ENCODE measurements around the gene SETD1A.
"Not testable (repeated sequence)": the region's sequence is repeated elsewhere in the genome, so short reads cannot be mapped to it uniquely, and the experiment has no call there.

The SETD1A gene

DNA sequence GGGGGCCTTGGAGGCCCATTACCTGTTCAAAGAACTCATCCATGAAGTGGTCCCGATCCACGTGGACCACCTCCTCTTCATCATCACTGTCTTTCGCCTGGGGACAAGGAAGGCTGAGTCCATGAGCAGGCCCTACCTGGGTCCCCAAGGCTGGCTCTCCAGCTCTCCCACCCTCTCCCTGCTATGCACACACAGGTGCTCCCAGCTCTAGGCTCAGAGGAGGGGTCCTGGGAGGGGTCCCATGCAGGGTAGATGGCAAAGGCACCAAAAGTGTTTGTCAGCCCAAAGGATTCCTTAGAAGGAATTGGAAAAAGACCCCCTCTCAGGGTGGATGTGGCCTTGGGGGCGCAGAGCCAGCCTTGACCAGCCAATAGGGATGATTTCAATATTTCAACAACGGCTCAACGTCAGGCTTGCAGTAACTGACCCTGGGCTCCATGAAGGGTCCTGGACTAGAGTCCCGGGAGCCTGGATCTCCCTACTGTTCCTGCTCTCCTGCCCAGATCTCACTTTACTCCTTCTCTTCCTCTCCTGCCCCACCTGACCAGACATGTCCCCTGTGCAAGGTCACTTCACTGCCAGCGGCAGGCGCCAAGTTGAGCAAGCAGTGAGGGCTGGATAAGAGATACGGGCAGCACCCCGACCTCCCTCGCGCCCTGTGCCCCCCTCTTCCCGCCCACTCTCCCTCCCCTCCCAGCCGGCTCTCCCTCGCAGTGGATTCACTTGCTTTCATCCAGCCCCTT, 44.1 kb downstream of the SETD1A start:
- no peak for DNase-seq

DNA sequence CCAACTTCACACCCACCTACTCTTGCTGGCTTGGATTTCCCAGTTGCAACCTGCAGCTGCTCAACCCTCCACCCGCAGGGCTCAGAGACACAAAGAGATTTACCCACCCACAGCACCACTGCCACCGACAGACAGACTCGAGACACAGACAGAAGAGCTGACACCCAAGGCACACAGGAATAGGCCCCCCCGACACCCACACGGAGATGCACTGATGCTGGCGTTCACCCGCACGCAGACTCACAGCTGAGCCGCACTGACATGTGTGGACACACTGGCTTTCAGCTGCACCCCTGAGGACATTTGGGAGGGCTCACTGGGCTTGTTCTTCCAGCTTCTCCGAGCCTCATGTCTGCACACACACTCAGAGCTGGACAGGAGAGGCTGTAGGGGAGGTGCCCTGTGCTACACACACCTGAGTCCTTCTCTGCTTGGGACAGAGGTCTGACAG, 44.7 kb downstream of the SETD1A start:
- DNase-seq: no peak

DNA sequence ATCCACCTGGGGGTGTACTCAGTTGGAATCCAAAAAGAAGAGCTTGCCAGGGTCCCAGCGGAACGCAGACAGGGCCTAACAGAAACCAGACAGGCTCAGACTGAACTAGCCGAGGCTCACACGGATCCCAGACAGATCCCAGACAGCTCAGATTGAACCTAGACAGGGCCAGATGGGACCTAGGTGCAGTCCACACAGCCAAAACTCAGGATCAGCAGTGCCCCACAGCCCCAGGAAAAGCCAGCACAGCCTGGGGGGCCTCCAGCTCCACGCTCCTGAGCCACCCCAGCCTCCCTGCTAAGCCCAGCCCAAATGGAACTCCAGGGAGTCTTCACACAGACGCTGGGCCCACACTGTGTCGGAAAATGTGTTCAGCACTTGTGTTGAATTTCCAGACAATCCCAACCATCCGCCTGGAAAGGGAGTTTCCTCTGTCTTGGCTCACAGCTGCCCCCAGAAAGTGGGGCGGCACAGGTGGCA, 45.3 kb downstream of the SETD1A start:
- no peak for DNase-seq

DNA sequence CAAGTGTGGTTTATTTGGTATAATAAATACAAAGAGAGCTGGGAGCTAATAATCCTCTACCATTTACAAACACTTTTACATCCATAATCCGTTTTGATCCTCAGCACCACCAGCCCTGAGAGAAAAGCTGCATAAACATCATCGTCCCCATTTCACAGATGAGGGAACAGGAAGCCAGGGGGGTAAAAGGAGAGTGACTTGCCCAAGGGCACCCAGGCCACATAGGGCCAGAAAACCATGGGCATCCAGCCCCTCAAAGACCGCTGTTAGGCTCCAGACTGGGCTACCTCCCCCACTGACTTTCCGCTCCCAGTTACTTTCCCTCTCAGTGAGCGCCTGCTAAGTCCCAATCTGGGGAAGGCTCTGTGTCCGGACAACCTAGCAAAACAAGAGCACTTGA, 46.2 kb downstream of the SETD1A start:
- DNase-seq: no peak

DNA sequence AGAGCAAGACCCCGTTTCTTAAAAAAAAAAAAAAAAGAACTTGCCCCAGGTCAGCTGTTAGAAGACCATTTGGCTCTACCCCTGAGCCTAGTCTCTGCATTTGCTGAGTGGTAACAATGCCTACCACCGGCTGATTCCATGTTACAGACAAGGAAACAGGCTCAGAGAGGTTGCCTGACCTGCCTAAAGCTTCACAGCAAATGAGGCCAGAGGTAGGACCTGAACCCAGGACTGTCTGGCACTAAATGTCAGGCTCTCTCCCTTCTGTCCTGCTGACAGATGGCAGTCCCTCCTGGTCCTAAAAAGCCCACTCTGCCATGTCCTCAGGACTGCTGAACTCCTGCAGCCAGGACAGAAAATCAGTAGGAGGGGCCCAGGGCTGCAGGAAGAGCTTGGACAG, 47.1 kb downstream of the SETD1A start:
- no peak for DNase-seq

DNA sequence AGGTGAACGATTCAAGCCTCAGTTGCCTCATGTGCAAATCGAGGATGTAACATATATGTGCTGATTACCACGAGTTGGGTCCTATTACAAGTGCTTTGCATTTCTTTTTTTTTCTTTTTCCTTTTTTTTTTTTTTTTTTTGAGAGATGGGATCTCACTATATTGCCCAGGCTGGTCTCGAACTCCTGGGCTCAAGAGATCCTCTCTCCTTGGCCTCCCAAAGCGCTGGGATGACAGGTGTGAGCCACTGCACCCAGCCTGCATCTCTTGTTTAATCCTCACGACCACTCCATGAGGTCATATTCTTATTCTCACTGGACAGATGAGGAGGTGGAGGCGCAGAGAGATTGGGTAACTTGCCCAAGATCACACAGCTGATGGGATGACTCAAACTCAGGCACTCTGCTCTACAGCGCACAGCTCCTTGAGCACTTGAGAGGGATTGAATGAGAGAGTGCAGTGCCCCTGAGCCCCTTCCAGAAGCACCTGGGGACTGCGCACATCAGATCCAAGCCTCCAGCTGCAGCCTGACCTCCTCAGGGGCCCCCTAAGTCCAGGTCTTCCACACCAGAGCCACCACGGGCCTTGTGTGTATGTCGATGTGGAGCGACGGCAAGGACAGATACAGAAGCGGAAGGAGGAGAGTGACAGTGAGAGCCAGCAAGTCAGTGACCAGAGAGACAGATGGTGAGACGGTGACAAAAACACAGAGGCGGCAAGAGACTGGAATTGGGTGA, 48.0 kb downstream of the SETD1A start:
- no peak for DNase-seq

DNA sequence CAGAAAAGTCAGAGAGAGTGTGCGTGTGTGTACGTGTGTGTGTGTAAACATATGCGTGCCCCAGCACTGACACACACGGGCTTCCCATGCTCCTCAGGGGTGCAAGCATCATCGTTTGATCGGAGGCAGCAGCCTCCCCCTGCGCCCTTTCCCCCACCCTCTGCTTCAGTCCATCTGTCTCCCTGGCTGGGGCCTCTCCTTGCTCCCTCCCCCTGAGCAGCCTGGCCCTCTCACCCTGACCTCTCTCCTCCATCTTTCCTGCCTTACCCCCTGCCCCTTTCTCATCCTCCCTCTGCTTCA, 48.5 kb downstream of the SETD1A start:
- no peak for DNase-seq

DNA sequence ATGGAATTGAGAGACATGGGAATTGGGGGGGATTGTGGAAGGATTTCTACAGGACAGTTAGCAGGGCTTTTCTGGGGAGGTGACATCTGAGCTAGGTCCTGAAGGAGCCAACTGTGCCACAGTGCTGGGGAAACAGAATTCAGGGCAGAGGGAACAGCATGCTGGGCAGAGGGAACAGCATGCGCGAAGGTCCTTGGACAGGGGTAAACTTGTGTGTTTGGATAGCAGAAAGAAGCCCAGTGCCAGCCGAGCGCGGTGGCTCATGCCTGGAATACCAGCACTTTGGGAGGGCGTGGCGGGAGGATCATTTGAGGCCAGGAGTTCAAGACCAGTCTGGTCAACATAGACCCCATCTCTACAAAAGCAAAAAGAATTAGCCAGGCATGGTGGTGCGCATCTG, 49.0 kb downstream of the SETD1A start:
- DNase-seq: no peak

DNA sequence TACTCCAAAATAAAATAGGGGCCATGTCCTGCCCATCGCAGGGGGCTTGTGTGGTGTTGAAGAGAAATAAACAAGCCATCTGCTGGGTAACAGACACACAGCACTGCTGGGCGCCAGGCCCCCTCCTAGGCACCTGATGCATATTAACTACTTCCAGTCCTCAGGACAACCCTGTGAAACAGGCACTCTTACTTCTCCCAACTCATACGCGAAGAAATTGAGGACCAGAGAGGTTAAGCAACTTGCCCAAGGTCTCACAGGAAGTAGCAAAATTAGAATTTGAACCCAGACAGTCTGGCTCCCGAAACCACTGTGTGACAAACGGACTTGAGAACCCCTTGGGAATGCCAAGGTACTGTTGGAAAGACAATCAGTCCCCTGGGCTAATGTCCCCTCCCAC, 50.1 kb downstream of the SETD1A start:
- DNase-seq: no peak

DNA sequence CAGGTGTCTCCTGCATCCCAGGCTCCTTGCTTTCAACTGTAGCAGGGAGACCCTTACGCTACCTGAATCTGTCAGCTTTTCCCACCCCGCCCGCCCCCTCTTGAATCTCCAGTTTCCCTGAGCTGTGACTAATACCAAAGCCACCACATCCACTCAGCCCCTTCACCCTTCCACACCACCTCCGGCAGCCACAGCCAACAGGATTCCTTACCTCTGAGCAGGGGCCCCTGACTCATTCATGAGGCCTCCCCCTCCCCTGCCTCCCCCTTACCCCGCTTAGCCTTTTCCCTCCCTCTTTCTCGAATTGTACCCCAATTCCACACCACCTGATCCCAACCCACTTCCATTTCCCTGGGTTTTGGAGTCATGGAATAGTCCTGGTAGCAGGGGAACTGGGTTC, 50.6 kb downstream of the SETD1A start:
- DNase-seq: no peak

DNA sequence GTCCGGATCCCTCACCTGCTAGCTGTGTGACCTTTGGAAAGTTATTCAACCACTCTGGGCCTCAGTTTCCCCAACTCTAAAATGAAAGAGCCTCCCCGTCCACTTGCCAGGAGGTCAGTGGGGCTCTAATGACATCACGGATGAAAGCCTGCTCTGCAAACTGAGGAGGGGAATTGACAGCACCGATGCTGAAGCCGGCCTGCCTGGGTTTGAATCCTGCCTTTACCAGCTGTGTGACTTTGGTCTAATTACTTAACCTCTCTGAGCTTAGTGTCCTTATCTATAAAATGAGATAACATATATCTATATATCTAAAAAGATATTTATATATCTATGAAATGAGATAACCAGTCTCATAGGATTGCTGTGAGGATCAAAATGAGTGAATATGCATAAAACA, 51.0 kb downstream of the SETD1A start:
- no peak for DNase-seq

DNA sequence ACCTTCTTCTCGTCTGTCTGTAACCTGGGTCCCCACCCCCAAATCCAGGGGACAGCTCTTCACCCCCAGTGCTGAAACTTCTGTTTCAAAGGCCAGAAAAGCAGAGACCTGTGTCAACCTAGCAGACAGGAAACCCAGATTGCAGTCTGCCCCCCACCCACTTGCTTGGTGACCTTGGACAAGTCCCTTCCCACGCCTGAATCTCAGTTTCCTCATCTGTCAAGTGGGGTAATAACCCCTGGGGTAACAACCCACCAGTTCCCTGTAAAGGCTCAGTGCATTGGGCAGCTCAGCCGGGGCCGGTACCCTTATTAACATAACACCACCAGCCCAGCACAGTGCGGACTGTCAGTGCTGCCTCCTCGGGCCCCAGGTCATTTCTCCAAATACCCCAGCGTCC, 51.6 kb downstream of the SETD1A start:
- no peak for DNase-seq

DNA sequence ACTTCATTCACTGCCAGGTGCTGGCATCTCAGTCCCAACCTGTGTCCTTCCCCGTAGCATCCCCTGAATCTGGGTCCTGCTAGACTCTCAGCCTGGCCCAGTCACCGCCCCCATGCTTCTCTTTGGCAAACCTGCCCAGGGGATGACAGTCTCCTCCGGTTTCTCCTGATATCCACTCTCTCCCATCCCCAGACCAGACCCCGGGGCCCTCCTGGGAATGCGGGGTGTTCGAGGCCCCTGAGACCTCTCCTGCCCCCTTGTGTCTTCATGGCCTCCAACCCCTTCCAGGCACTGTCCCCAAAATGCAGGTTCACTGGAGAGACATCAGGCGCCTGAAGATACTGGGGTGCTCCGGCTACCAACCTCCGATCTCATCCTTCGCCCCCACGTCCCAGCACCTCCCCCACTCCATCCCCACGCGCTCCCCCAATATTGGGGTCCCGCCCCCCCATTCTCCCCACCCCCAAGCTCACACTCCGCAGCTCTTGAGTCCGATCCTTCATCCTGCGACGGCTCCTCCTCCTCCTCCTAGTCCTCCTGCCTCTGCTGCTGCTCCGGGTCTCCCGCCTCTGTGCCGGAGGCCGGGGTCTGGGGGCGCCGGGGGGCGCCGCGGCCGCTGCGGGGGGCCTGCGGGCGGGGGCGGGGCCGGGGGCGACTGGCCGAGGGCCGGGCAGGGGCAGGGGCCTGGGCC, 52.5 kb downstream of the SETD1A start:
- DNase-seq: no peak

DNA sequence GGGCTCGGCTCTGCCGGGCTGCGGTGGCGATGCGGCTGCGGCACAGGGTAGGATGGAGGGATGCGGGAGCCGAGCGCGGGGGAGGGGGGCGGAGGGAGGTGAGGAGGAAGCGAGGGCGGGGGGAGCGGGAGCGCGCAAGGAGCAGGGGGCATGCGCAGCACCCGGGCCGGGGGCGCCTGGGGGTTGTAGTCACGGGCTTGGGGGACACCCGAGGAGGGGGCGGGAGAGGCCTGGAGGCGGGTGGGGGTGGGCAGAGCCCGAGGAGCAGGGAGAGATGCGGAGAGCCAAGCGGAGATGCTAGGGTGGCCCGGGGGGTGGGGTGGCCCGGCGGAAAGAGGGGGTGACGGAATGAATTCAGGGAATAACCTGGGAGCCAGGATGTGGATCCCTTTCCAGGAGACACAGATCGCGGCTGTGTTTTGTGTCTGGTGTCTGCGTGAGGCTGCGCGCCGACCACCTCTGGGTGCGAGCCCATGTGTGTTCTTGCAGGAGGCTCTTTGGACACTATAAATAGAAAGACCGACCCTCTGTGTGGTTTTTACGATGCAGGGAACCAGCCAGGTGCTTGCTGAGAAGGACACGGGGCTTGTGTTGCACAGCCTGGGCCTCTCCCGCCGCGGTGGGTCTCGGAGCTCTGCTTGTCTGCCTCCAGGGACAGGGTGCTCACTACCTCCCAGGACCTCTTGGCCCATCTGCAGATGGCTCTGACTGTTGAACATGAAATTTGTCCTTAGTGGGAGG, 53.2 kb downstream of the SETD1A start, which contains the start of gene STX1B:
Gene STX1B (minus strand): TSS at position 54 of the 741 bp plus-strand sequence. CDS start 242 bp downstream, outside the sequence.
- peak in 1 of 2 donors; percentile 36 for DNase-seq

DNA sequence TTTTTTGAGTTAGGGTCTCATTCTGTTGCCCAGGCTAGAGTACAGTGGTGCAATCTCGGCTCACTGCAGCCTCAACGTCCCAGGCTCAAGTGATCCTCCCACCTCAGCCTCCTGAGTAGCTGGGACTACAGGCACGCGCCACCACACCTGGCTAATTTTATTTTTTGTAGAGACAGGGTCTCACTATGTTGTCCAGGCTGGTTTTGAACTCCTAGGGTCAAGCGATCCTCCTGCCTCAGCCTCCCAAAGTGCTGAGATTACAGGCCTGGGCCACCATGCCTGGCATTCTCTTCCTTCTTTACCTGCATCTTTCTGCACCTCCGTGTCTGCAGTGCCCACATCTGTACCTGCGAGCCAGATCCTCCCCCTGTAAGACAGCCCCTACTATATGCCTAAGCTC, 54.3 kb downstream of the SETD1A start:
- DNase-seq: not testable (repeated sequence)

DNA sequence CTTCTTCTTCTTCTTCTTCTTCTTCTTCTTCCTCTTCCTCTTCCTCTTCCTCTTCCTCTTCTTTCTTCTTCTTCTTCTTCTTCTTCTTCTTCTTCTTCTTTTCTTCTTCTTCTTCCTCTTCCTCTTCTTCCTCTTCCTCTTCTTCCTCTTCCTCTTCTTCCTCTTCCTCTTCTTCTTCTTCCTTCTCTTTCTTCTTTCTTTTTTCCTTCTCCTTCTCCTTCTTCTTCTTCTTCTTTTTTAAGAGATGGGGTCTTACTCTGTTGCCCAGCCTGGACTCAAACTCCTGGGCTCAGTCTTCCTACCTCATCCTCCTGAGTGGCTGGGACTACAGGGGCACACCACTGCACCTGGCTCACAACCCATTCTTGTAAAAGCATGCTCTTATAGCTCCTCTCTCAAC, 55.7 kb downstream of the SETD1A start:
- not testable (repeated sequence) for DNase-seq

DNA sequence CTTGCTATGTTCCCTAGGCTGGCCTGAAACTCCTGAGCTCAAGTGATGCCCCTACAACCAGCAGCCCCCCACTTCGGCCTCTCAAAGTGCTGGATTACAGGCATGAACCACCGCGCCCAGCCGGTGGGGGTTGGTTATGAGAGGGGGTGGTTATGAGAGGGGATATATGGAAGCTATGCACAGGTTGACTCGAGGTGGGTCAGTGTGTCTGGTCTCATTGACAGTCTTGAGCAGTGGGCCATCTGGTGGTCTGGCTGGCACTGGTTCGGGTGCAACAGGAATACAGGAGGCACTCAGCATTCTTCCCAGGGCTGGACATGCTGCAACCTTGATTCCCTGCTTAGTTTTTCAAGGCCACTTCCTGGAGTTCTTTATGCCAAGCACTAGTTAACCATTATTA, 58.5 kb downstream of the SETD1A start:
- DNase-seq: no peak

DNA sequence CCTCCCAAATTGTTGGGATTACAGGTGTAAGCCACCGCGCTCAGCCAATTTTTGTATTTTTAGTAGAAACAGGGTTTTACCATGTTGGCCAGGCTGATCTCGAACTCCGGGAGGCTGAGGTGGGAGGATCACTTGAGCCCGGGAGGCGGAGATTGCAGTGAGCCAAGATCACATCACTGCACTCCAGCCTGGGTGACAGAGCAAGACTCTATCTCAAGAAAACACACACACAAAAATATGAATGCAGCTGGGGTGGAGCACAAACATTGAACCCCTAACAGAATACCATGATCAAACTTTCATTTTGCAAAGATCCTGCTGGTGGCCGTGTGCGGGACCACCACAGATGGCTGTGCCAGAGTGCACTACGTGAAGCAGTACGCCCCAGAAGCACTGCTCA, 60.2 kb downstream of the SETD1A start:
- DNase-seq: not testable (repeated sequence)

DNA sequence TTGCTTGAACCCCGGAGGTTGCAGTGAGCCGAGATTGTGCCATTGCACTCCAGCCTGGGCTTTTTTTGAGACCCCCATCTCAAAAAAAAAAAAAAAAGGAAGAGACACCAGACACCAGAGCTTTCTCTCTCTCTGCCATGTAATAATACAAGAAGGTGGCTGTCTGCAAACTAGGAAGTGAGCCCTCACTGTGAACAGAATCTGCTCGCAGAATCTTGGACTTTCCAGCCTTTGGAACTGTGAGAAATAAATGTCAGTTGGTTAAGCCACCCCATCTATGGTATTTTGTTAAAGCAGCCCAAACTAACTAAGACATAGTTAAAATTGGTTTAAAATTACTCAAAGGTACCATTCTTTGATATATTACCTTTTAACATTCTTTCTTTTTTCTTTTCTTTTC, 63.0 kb downstream of the SETD1A start:
- no peak for DNase-seq

DNA sequence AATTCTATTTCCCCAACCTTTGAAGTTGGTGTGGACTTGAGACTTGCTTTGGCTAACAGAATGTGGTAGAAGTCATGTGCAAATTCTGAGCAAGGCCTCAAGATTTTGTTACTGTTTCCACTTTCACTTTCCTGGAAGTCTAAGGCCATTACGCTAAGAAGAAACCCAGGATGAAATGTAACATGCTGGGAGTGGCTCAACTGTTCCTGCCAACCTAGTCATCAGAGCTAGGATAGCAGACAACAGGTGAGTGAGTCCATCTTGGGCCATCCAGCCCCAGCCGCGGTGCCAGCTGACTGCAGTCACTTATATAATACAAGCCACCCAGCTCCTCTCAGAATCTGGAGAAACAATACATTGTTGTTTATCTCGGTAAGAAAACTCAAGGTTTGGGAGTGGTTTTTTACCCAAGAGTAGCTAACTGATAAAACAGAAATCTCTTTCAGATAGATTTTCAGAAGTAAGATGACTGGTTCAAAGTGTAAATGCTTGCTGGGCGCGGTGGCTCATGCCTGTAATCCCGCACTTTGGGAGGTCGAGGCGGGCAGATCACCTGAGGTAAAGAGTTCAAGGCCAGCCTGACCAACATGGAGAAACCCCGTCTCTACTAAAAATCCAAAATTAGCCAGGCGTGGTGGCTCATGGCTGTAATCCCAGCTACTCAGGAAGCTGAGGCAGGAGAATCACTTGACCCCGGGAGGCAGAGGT, 65.1 kb downstream of the SETD1A start:
- no peak for DNase-seq

DNA sequence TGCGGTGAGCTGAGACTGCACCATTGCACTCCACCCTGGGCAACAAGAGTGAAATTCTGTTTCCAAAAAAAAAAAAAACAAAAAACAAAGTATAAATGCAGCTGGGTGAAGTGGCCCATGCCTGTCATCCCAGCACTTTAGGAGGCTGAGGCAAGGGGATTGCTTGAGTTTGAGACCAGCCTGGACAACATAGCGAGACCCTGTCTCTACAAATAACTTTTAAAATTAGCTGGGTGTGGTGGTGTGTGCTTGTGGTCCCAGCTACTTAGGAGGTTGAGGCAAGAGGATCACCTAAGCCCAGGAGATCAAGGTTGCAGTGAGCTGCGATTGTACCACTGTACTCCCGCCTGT, 65.7 kb downstream of the SETD1A start:
- no peak for DNase-seq

DNA sequence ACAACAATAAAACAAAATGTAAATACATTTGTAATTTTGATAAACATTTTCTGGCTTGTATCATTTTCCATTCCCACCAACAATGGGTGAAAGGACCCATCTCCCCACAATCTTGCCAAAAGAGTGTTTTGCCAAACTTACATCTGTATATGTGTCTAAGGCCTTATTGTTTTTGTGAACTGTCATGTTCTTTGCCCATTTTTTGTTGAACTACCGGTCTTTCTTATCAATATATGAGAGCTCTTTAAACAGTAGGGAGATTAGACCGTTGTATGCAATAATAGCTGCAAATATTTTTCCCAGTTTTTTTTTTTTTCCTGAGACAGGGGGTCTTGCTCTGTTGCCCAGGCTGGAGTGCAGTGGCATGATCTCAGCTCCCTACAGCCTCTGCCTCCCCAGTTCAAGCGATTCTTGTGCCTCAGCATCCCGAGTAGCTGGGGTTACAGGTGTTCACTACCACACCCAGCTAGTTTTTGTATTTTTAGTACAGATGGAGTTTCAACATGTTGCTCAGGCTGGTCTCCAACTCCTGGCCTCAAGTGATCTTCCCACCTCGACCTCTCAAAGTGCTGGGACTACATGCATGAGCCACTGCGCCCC, 66.2 kb downstream of the SETD1A start:
- no peak for DNase-seq

Measured in stimulated activated CD4-positive, alpha-beta T cell treated with anti-CD3 and anti-CD28 coated beads, Interleukin-2, amount 100 ng/mL, for 48 hours (primary cell).